ENCODE measurements around the gene TRIM65. TPM values are rescaled to one million over a fixed set of nuclear protein-coding genes. Genes with fewer than 3 reads are reported as not detected.

TRIM65 gene
- total and polyA plus RNA-seq, 2 of the 13 experiments (the other 11 are each of a cell fraction or from before 2014, with no cell fraction given), result 10.3 to 22.4 TPM

- FAIRE-seq, result no peak
- 0 out of 2 replicates have a peak, but pooled peaks have one; percentile 4 for TF ChIP-seq MTA1 (CRISPR knock-in tag; IDR thresholded peaks at IDR 0.05; ENCODE audit: borderline replicate concordance)
- TF ChIP-seq ZNF572 (CRISPR knock-in tag; IDR thresholded peaks at IDR 0.05), result peak; percentile 67; the same call in 1 of the 2 replicates
- no peak for TF ChIP-seq ZNF563 (CRISPR knock-in tag; IDR thresholded peaks at IDR 0.05)
- TF ChIP-seq POLR2G (IDR thresholded peaks at IDR 0.05; ENCODE audit: low read depth, low read length), result 0 out of 2 replicates have a peak, but pooled peaks have one; percentile 12
- TF ChIP-seq ZNF644 (CRISPR knock-in tag; IDR thresholded peaks at IDR 0.05; ENCODE audit: low read depth), result no peak
- TF ChIP-seq ATAD3A (CRISPR knock-in tag; IDR thresholded peaks at IDR 0.05), result no peak
- peak; percentile 10; the same call in 1 of the 2 replicates for TF ChIP-seq ZNF501 (CRISPR knock-in tag; IDR thresholded peaks at IDR 0.05)
- peak; percentile 87 for TF ChIP-seq ZC3H13 (CRISPR knock-in tag; IDR thresholded peaks at IDR 0.05)
- 0 out of 2 replicates have a peak, but pooled peaks have one; percentile 16 for TF ChIP-seq PRDM10 (CRISPR knock-in tag; IDR thresholded peaks at IDR 0.05; ENCODE audit: low read depth)
- TF ChIP-seq ISL2 (CRISPR knock-in tag; IDR thresholded peaks at IDR 0.05), result 0 out of 2 replicates have a peak, but pooled peaks have one; percentile 14
- 0 out of 2 replicates have a peak, but pooled peaks have one; percentile 6 for TF ChIP-seq SNAPC4 (CRISPR knock-in tag; IDR thresholded peaks at IDR 0.05)
- TF ChIP-seq ZNF24 (IDR thresholded peaks at IDR 0.05), result peak; percentile 75
- peak; percentile 19; the same call in 1 of the 2 replicates for TF ChIP-seq ZNF776 (CRISPR knock-in tag; IDR thresholded peaks at IDR 0.05)
- 0 out of 2 replicates have a peak, but pooled peaks have one; percentile 36 for TF ChIP-seq NFIB (CRISPR knock-in tag; IDR thresholded peaks at IDR 0.05; ENCODE audit: borderline replicate concordance)
- 0 out of 2 replicates have a peak, but pooled peaks have one; percentile 20 for TF ChIP-seq PCBP1 (IDR thresholded peaks at IDR 0.05; ENCODE audit: borderline replicate concordance, low read depth, low read length)
These were observed 23.0 kb downstream of the TRIM65 start for GRCh38 chr17:75873587-75874322.

More at GRCh38 chr17:75873587-75874322, 23.0 kb downstream of the TRIM65 start:
- BruUV-seq (replicated peaks), result no TSS peak
- Histone ChIP-seq H3K79me2 (ENCODE audit: insufficient read depth, low read length) (peaks cover 30% of the 10 kb centered on the region), H3K9ac (ENCODE audit: insufficient read depth, low read depth, low read length) (peak overlapping the region; percentile 80), H3K4me2 (ENCODE audit: low read depth, low read length) (peak overlapping the region; percentile 88), H2AFZ (ENCODE audit: low read length) (no peak overlapping the region), H4K20me1 (ENCODE audit: insufficient read depth, low read length) (no peaks in the 10 kb centered on the region; the same call in 1 of the 2 replicates), H3K4me3 (replicated peaks in 1 of 3; ENCODE audit: insufficient read depth in 1 of 3, low read depth in 2 of 3, low read length in 3 of 3) (no peak overlapping the region), H3K4me1 (ENCODE audit: insufficient read depth, low read length) (peaks cover 78% of the 10 kb centered on the region), H3K9me3 (ENCODE audit: low read length) (no peaks in the 10 kb centered on the region), H3K27me3 (ENCODE audit: control insufficient read depth in 1 of 2, insufficient read depth in 2 of 2, low read length in 2 of 2) (no peaks in the 10 kb centered on the region), H3K27ac (ENCODE audit: extremely low read length, insufficient read depth, low read length) (peak overlapping the region; percentile 97), H3K36me3 (replicated peaks in 1 of 2; ENCODE audit: control insufficient read depth in 1 of 2, insufficient read depth in 2 of 2, low read length in 2 of 2) (peaks cover 3 to 18% of the 10 kb centered on the region in 2 experiments; a peak in 4 of 5 replicates)
- WGBS (ENCODE audit: low lambda C conversion rate), result 88% methylated on average over 11 of the region's 11 CpGs
- in situ Hi-C loops (cut with HindIII; ENCODE audit: extremely low pct_ligation_motif_present, low pct_unique_long_range_greater_than_20kb) (no loop called here), intact Hi-C loops (cut with micrococcal nuclease; ENCODE audit: unreplicated experiment) (no loop called here)
- ATAC-seq, result no peak
- no peak for DNase-seq (ENCODE audit: low spot score)
- ChIA-PET CTCF (ENCODE audit: low intra/inter-chr PET ratio, low total read pairs) (no interaction called here), POLR2A (interaction anchor here (0.8 to 13.8 kb wide), 16 partner anchors 9 to 378 kb away, joined by 3 to 454 read pairs (median 10); partner anchors contain the start of genes ACOX1, GALK1, MRPL38 and TEN1)

All from HepG2 (cell line).